Kidney (tissue), 14 donors: ENCODE measurements around the gene CGB7. TPM values are rescaled to one million over a fixed set of nuclear protein-coding genes. Genes with fewer than 3 reads are reported as not detected.
"Not testable (repeated sequence)": the region's sequence is repeated elsewhere in the genome, so short reads cannot be mapped to it uniquely, and the experiment has no call there.

ENCODE experiments used
- DNase-seq, 5 donors: peaks; one replicate each; pipeline ENCODE4 v3.0.0-alpha.2; 2013 to 2020
- FAIRE-seq: peaks from 2 replicates; lab custom pipeline; 2012; peaks lifted over from hg19 to GRCh38; lab: Jason Lieb, UNC
- H3K27ac ChIP-seq, 2 donors: one replicate each; pipeline ENCODE4 v1.7.0; 2013; ENCODE audit warnings: low read depth in 2 of 2, low read length in 2 of 2, inconsistent platforms in 1 of 2
- H3K27me3 ChIP-seq: one replicate; pipeline ENCODE4 v1.7.1; 2013; ENCODE audit warnings: low read length, inconsistent platforms; ENCODE audit not compliant: control insufficient read depth, insufficient read depth
- H3K36me3 ChIP-seq, 3 donors: one replicate each; pipeline versions ENCODE4 v1.7.0 to v1.7.1; 2013; ENCODE audit warnings: low read length in 3 of 3, control low read depth in 1 of 3, inconsistent platforms in 1 of 3; ENCODE audit not compliant: insufficient read depth in 3 of 3, control insufficient read depth in 2 of 3
- H3K4me1 ChIP-seq, 3 donors: one replicate each; pipeline versions ENCODE4 v1.7.0 to v1.7.1; 2013; ENCODE audit warnings: low read length in 3 of 3, inconsistent platforms in 1 of 3, low read depth in 1 of 3; ENCODE audit not compliant: control insufficient read depth in 2 of 3, insufficient read depth in 2 of 3
- H3K4me3 ChIP-seq, 3 donors: one replicate each; pipeline versions ENCODE4 v1.7.0 to v1.8.1; 2013; ENCODE audit warnings: low read length in 3 of 3, control low read depth in 1 of 3, inconsistent platforms in 1 of 3
- H3K9ac ChIP-seq, 3 donors: one replicate each; pipeline versions ENCODE4 v1.7.0 to v1.7.1; 2013; ENCODE audit warnings: low read length in 3 of 3, control low read depth in 1 of 3, inconsistent platforms in 1 of 3
- H3K9me3 ChIP-seq, 3 donors: one replicate each; pipeline versions ENCODE4 v1.7.0 to v1.7.1; 2013; ENCODE audit warnings: low read length in 3 of 3, control low read depth in 1 of 3, inconsistent platforms in 1 of 3; ENCODE audit not compliant: control insufficient read depth in 2 of 3, insufficient read depth in 1 of 3
- intact Hi-C: fragments of 100-400 bp; cut with DNase I; formaldehyde crosslinking; loops from one replicate; pipeline ENCODE4 v1.11.1; 2022
- polyA plus RNA-seq: library from polyadenylated mRNA; stranded (reverse); fragments of 350-450 nt; fragmentation: Illumina TruSeq; extraction: RNeasy Lipid Tissue Mini Kit (QIAGEN cat#74804); gene quantifications from one replicate; pipeline ENCODE4 v1.2.3, GENCODE V29; 2014; ENCODE audit warnings: low read depth, low replicate concordance; ENCODE audit not compliant: insufficient read depth
- total RNA-seq: library from RNA; stranded (reverse); fragmentation: NEBNext Ultra II Directional; extraction: Animal tissue kit (Norgen Biotek cat#: 25700); gene quantifications from one replicate; pipeline ENCODE4 v1.2.1, GENCODE V29; 2021
- TF ChIP-seq, protein P1 (sequence below): IDR thresholded peaks from 3 replicates; pipeline ENCODE4 v1.5.1; 2012; ENCODE audit warnings: mild to moderate bottlenecking, moderate library complexity, borderline replicate concordance; ENCODE audit not compliant: insufficient read depth; ENCODE audit errors: extremely low read depth
- donor health status: control.
- donor health status: control.
- donor health status: control.
- donor health status: control.
- donor health status: control.
- donor health status: DM: yes; HTN: yes; CAD: no.
- donor health status: Normal renal cell carcinoma (clear cell type).

CGB7 gene
- total and polyA plus RNA-seq, 2 donors from 2014 or later = not detected

- intact Hi-C loops = no loop called here
- TF ChIP-seq, protein P1, sequence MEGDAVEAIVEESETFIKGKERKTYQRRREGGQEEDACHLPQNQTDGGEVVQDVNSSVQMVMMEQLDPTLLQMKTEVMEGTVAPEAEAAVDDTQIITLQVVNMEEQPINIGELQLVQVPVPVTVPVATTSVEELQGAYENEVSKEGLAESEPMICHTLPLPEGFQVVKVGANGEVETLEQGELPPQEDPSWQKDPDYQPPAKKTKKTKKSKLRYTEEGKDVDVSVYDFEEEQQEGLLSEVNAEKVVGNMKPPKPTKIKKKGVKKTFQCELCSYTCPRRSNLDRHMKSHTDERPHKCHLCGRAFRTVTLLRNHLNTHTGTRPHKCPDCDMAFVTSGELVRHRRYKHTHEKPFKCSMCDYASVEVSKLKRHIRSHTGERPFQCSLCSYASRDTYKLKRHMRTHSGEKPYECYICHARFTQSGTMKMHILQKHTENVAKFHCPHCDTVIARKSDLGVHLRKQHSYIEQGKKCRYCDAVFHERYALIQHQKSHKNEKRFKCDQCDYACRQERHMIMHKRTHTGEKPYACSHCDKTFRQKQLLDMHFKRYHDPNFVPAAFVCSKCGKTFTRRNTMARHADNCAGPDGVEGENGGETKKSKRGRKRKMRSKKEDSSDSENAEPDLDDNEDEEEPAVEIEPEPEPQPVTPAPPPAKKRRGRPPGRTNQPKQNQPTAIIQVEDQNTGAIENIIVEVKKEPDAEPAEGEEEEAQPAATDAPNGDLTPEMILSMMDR = no peak
These were observed 22.8 kb upstream of the CGB7 start for GRCh38 chr19:49080392-49080791.

DNA sequence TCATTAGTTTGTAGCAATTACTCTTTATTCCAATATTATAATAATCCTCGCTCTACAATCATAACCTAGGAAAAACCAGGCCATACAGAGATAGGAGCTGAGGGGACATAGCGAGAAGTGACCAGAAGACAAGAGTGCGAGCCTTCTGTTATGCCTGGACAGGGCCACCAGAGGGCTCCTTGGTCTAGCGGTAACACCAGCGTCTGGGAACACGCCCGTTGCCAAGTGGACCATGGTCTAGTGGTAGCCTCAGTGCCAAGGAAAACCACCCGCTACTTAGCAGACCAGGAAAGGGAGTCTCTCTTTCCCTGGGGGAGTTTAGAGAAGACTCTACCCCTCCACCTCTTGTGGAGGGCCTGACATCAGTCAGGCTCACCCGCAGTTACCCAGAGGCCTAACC lies 17.3 kb upstream of the CGB7 start:
- H3K9ac ChIP-seq, H3K4me3 ChIP-seq, FAIRE-seq, H3K9me3 ChIP-seq, H3K4me1 ChIP-seq, H3K27me3 ChIP-seq, H3K36me3 ChIP-seq, H3K27ac ChIP-seq, intact Hi-C loops: not testable (repeated sequence)
- TF ChIP-seq, protein P1 = peak; percentile 47
- DNase-seq = peak in 4 of 5 donors; percentile 55 to 87 (median 61)

More at GRCh38 chr19:49080392-49080791, 22.8 kb upstream of the CGB7 start:
- no peak overlapping the region for H3K27ac ChIP-seq
- H3K36me3 ChIP-seq = no peaks in the 10 kb centered on the region
- no peak for DNase-seq
- H3K9ac ChIP-seq = no peak overlapping the region
- no peak for FAIRE-seq
- H3K27me3 ChIP-seq = no peaks in the 10 kb centered on the region
- no peaks in the 10 kb centered on the region for H3K4me1 ChIP-seq
- H3K4me3 ChIP-seq = no peak overlapping the region
- no peaks in the 10 kb centered on the region for H3K9me3 ChIP-seq

DNA sequence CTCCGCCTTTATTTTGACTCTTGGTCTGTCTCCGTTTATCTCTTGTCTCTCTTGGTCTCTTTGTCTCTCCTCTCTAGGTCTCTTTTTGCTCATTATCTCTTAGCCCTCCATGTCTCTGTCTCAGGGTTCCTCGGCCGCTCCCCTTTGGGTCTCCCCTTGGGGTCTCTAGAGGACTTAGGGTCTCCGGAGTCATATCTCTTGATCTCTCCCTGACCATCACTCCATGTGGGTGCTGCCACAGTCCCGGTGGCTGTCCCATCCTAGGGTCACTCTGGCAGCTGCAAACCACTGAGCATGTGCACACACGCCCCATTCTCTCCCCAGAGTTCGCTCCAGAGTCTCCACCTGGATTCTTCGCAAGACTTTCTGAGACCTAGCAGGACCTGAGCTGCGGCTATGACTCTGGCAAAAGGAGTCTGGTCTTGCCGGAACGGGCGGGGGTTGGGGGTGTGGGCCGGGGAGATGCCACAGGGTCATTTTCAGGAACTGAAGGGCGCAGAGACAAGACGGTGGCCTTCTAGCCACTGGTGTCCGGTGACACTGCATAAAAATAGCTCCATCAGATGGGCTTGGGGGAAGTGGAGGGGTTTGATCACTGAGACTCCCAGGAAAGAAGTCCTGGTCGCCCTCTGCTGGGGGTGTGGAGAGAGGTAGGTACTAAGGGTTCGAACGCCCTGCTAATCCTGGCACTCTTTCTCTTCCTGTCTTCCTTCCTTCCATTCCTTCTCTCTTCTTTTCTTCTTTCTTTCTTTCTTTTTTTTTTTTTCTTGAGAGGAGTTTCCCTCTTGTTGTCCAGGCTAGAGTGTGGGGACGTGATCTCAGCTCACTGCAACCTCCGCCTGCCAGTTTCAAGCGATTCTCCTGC lies 16.2 kb upstream of the CGB7 start:
- Histone ChIP-seq H3K9me3 (no peaks in the 10 kb centered on the region), H3K36me3 (no peaks in the 10 kb centered on the region), H3K4me1 (no peaks in the 10 kb centered on the region), H3K9ac (no peak overlapping the region), H3K27me3 (peaks cover 10% of the 10 kb centered on the region), H3K4me3 (no peak overlapping the region), H3K27ac (no peak overlapping the region)
- intact Hi-C loops = no loop called here
- no peak for FAIRE-seq
- TF ChIP-seq, protein P1 = no peak
- no peak for DNase-seq
